H1 (cell line): ENCODE results near the gene CNPY2. TPM values are rescaled to one million over a fixed set of nuclear protein-coding genes. Genes with fewer than 3 reads are reported as not detected.

ENCODE experiments used
- CTCF ChIA-PET: fragments of 300-600 bp; sonication (Branson Sonifier 250); formaldehyde crosslinking; loops from one replicate; lab custom pipeline; 2021; ENCODE audit not compliant: partially characterized antibody; lab: Charles Lee
- POLR2A ChIA-PET: fragments of 300-600 bp; sonication (Branson Sonifier 250); formaldehyde crosslinking; loops from one replicate; lab custom pipeline; 2021; ENCODE audit warnings: inconsistent platforms; ENCODE audit not compliant: partially characterized antibody; lab: Charles Lee
- DNase-seq, 2 experiments: peaks; one replicate each; pipeline versions ENCODE4 v3.0.0 to v3.0.0-alpha.2; 2010 to 2022; ENCODE audit warnings: low spot score in 2 of 2, low read depth in 1 of 2, mixed read lengths in 1 of 2
- FAIRE-seq: peaks from 2 replicates; lab custom pipeline; 2011; peaks lifted over from hg19 to GRCh38; lab: Jason Lieb, UNC
- H2AFZ ChIP-seq: 2 replicates; pipeline ENCODE4 v1.8.1; 2012; ENCODE audit warnings: low read length, inconsistent platforms
- H2AK5ac ChIP-seq: 2 replicates; pipeline ENCODE4 v1.6.1; 2013; ENCODE audit warnings: low read depth, low read length
- H2BK120ac ChIP-seq: replicated peaks from 2 replicates; pipeline ENCODE3; 2013; ENCODE audit warnings: low read depth, low read length, inconsistent platforms
- H2BK12ac ChIP-seq: 2 replicates; pipeline ENCODE4 v1.6.1; 2013; ENCODE audit warnings: low read depth, low read length
- H2BK15ac ChIP-seq: 2 replicates; pipeline ENCODE4 v1.6.1; 2013; ENCODE audit warnings: low read length
- H2BK20ac ChIP-seq: 2 replicates; pipeline ENCODE4 v1.6.1; 2013; ENCODE audit warnings: low read length
- H2BK5ac ChIP-seq: 2 replicates; pipeline ENCODE4 v1.6.1; 2013; ENCODE audit warnings: low read depth, low read length
- H3K14ac ChIP-seq: 2 replicates; pipeline ENCODE4 v1.6.1; 2013; ENCODE audit warnings: inconsistent platforms; ENCODE audit not compliant: insufficient read length
- H3K18ac ChIP-seq: 2 replicates; pipeline ENCODE4 v1.6.1; 2013; ENCODE audit warnings: low read length; ENCODE audit errors: extremely low read depth
- H3K23ac ChIP-seq: 2 replicates; pipeline ENCODE4 v1.6.1; 2013; ENCODE audit warnings: inconsistent platforms; ENCODE audit not compliant: insufficient read length
- H3K23me2 ChIP-seq: 2 replicates; pipeline ENCODE4 v1.6.1; 2013; ENCODE audit warnings: low read depth, low read length
- H3K27ac ChIP-seq: 2 replicates; pipeline ENCODE4 v1.6.1; 2011; ENCODE audit warnings: low read depth, low read length, inconsistent platforms
- H3K27me3 ChIP-seq, 4 experiments: replicated peaks in 1 of 4; 1 replicate in 1 of 4; 2 replicates in 3 of 4; pipeline versions ENCODE4 v1.6.1 to v1.8.1; 2011 to 2013; ENCODE audit warnings: low read length in 3 of 4, mild to moderate bottlenecking in 3 of 4, inconsistent platforms in 2 of 4, mixed read lengths in 2 of 4, moderate library complexity in 1 of 4; ENCODE audit not compliant: control insufficient read depth in 3 of 4, insufficient read depth in 3 of 4; ENCODE audit errors: extremely low read depth in 1 of 4
- H3K36me3 ChIP-seq, 4 experiments: 2 replicates each; pipeline versions ENCODE4 v1.6.1 to v1.8.1; 2011 to 2013; ENCODE audit warnings: mild to moderate bottlenecking in 4 of 4, low read length in 3 of 4, moderate library complexity in 2 of 4, control low read depth in 1 of 4, inconsistent platforms in 1 of 4; ENCODE audit not compliant: insufficient read depth in 4 of 4, control insufficient read depth in 2 of 4
- H3K4ac ChIP-seq: replicated peaks from 2 replicates; pipeline ENCODE3; 2013; ENCODE audit warnings: low read length, low read depth, mixed read lengths, inconsistent platforms; ENCODE audit not compliant: insufficient read length
- H3K4me1 ChIP-seq, 4 experiments: replicated peaks in 1 of 4; 1 replicate in 1 of 4; 2 replicates in 3 of 4; pipeline versions ENCODE4 v1.6.1 to v1.8.1; 2011 to 2013; ENCODE audit warnings: low read length in 3 of 4, inconsistent platforms in 2 of 4, mixed read lengths in 1 of 4; ENCODE audit not compliant: insufficient read depth in 4 of 4, control insufficient read depth in 3 of 4
- H3K4me2 ChIP-seq, 2 experiments: 2 replicates each; pipeline versions ENCODE4 v1.6.1 to v1.8.1; 2011 to 2013; ENCODE audit warnings: low read depth in 2 of 2, low read length in 2 of 2, control low read depth in 1 of 2, inconsistent platforms in 1 of 2, mild to moderate bottlenecking in 1 of 2; ENCODE audit not compliant: insufficient read depth in 1 of 2
- H3K4me3 ChIP-seq, 4 experiments: fragments of 200-600, 300-600 bp in 1 of 4; sonication (generic), shearing (Covaris generic), sonication (Bioruptor Twin) in 1 of 4; 2 replicates each; pipeline versions ENCODE4 v1.5.1 to v1.8.1; 2011 to 2016; ENCODE audit warnings: low read length in 4 of 4, low read depth in 3 of 4, control low read depth in 2 of 4, inconsistent platforms in 2 of 4, mild to moderate bottlenecking in 2 of 4, mixed read lengths in 1 of 4, moderate library complexity in 1 of 4; ENCODE audit not compliant: insufficient read depth in 2 of 4; ENCODE audit errors: extremely low read depth in 1 of 4
- H3K56ac ChIP-seq: replicated peaks from 2 replicates; pipeline ENCODE3; 2013; ENCODE audit warnings: low read depth, mild to moderate bottlenecking, mixed read lengths, low read length, inconsistent platforms; ENCODE audit not compliant: insufficient read length
- H3K79me1 ChIP-seq: 2 replicates; pipeline ENCODE4 v1.6.1; 2013; ENCODE audit warnings: low read depth, low read length, control low read depth
- H3K79me2 ChIP-seq, 2 experiments: 2 replicates each; pipeline versions ENCODE4 v1.6.1 to v1.8.1; 2012 to 2013; ENCODE audit warnings: low read length in 2 of 2, mild to moderate bottlenecking in 2 of 2, inconsistent platforms in 1 of 2; ENCODE audit not compliant: insufficient read depth in 2 of 2, control insufficient read depth in 1 of 2
- H3K9ac ChIP-seq, 4 experiments: replicated peaks in 1 of 4; 1 replicate in 1 of 4; 2 replicates in 3 of 4; pipeline versions ENCODE4 v1.6.1 to v1.8.1; 2011 to 2013; ENCODE audit warnings: low read depth in 3 of 4, low read length in 3 of 4, control low read depth in 2 of 4, mild to moderate bottlenecking in 2 of 4, moderate library complexity in 2 of 4, inconsistent platforms in 1 of 4; ENCODE audit errors: extremely low read depth in 1 of 4
- H3K9me3 ChIP-seq, 2 experiments: 2 replicates each; pipeline versions ENCODE4 v1.6.1 to v1.8.1; 2012 to 2013; ENCODE audit warnings: mild to moderate bottlenecking in 2 of 2, moderate library complexity in 2 of 2, control low read depth in 1 of 2, inconsistent platforms in 1 of 2, low read depth in 1 of 2, low read length in 1 of 2, mixed read lengths in 1 of 2; ENCODE audit not compliant: insufficient read depth in 2 of 2
- H4K20me1 ChIP-seq, 2 experiments: replicated peaks in 1 of 2; 2 replicates each; pipeline versions ENCODE3 to v1.8.1; 2011 to 2013; ENCODE audit warnings: inconsistent platforms in 2 of 2, low read length in 2 of 2, mild to moderate bottlenecking in 1 of 2; ENCODE audit not compliant: insufficient read depth in 2 of 2, control insufficient read depth in 1 of 2
- H4K5ac ChIP-seq: 2 replicates; pipeline ENCODE4 v1.6.1; 2013; ENCODE audit warnings: low read length, low read depth, mixed read lengths, inconsistent platforms; ENCODE audit not compliant: insufficient read length
- H4K8ac ChIP-seq: 2 replicates; pipeline ENCODE4 v1.8.0; 2013; ENCODE audit warnings: mild to moderate bottlenecking, moderate library complexity, low read length, inconsistent platforms; ENCODE audit not compliant: insufficient read depth; ENCODE audit errors: extremely low read depth
- H4K91ac ChIP-seq: replicated peaks from 2 replicates; pipeline ENCODE3; 2013; ENCODE audit warnings: low read length, mixed read lengths, inconsistent platforms; ENCODE audit not compliant: insufficient read length
- BCL11A ChIP-seq, 2 experiments: IDR thresholded peaks; one replicate each; pipeline ENCODE4 v1.6.1; 2011; ENCODE audit warnings: low read depth in 2 of 2, low read length in 2 of 2, mild to moderate bottlenecking in 2 of 2
- BRCA1 ChIP-seq: IDR thresholded peaks from 2 replicates; pipeline ENCODE4 v1.6.1; 2012; ENCODE audit warnings: low read depth, low read length, improper control_type of control experiment
- CTBP2 ChIP-seq: IDR thresholded peaks from 2 replicates; pipeline ENCODE4 v1.7.0; 2011; ENCODE audit warnings: borderline replicate concordance, mild to moderate bottlenecking, moderate library complexity, mixed read lengths, low read length; ENCODE audit not compliant: insufficient read depth, insufficient read length
- GTF2F1 ChIP-seq: IDR thresholded peaks from 2 replicates; pipeline ENCODE4 v1.6.1; 2012; ENCODE audit warnings: low read depth, low read length, improper control_type of control experiment, borderline replicate concordance
- JUN ChIP-seq: IDR thresholded peaks from 2 replicates; pipeline ENCODE4 v1.6.1; 2011; ENCODE audit warnings: low read depth, mild to moderate bottlenecking, improper control_type of control experiment, low read length
- JUND ChIP-seq: IDR thresholded peaks from 2 replicates; pipeline ENCODE4 v1.6.1; 2011; ENCODE audit warnings: mild to moderate bottlenecking, improper control_type of control experiment, low read length
- PHF8 ChIP-seq: fragments of 200-600 bp; sonication (generic); conservative IDR thresholded peaks from 2 replicates; pipeline ENCODE4 v1.7.1; 2012; ENCODE audit warnings: low read depth, mild to moderate bottlenecking, inconsistent platforms, low read length, moderate library complexity
- POLR2A ChIP-seq, 2 experiments: IDR thresholded peaks; 1 replicate in 1 of 2; 2 replicates in 1 of 2; pipeline ENCODE4 v1.6.1; 2011; ENCODE audit warnings: low read depth in 2 of 2, low read length in 2 of 2, mild to moderate bottlenecking in 2 of 2; ENCODE audit errors: control extremely low read depth in 1 of 2
- POU5F1 ChIP-seq: IDR thresholded peaks from 2 replicates; pipeline ENCODE4 v1.6.1; 2011; ENCODE audit warnings: low read depth, mild to moderate bottlenecking, low read length, moderate library complexity
- SIN3A ChIP-seq, 2 experiments: IDR thresholded peaks in 1 of 2; conservative IDR thresholded peaks in 1 of 2; 2 replicates each; pipeline ENCODE4 v1.6.1; 2011 to 2012; ENCODE audit warnings: low read length in 2 of 2, improper control_type of control experiment in 1 of 2, low read depth in 1 of 2, mild to moderate bottlenecking in 1 of 2
- SIRT6 ChIP-seq: IDR thresholded peaks from one replicate; pipeline ENCODE4 v1.7.1; 2012; ENCODE audit warnings: low read length, inconsistent platforms
- SP2 ChIP-seq: IDR thresholded peaks from 2 replicates; pipeline ENCODE4 v1.6.1; 2012; ENCODE audit warnings: mild to moderate bottlenecking, low read length, inconsistent platforms
- SP4 ChIP-seq: IDR thresholded peaks from 2 replicates; pipeline ENCODE4 v1.6.1; 2012; ENCODE audit warnings: low read length, inconsistent platforms
- SUZ12 ChIP-seq: fragments of 200-600 bp; sonication (generic); IDR thresholded peaks from 2 replicates; pipeline ENCODE4 v1.6.1; 2012; ENCODE audit warnings: mild to moderate bottlenecking, inconsistent platforms, low read length, moderate library complexity, mixed read lengths
- TBP ChIP-seq: IDR thresholded peaks from 2 replicates; pipeline ENCODE4 v1.6.1; 2011; ENCODE audit warnings: low read depth, low read length, improper control_type of control experiment
- WGBS, 2 experiments: shearing (Covaris generic) in 1 of 2; methylation state at CpG; one replicate each; pipeline versions ENCODE4 v1.1.6 to v1.1.7; 2013 to 2015; ENCODE audit warnings: low lambda C conversion rate in 2 of 2, mixed read lengths in 2 of 2, inconsistent platforms in 1 of 2, low coverage in 1 of 2, missing lambda C conversion rate in 1 of 2; ENCODE audit not compliant: insufficient replicate concordance in 2 of 2, insufficient coverage in 1 of 2, insufficient read length in 1 of 2; ENCODE audit errors: extremely low coverage in 1 of 2, missing lambda C conversion rate in 1 of 2; 5-methylcytosine and 5-hydroxymethylcytosine counted together
- polyA plus RNA-seq, 7 experiments: library from polyadenylated mRNA; depleted of rRNA in 3 of 7; stranded (reverse) in 5 of 7; unstranded in 2 of 7; fragments of >200 nt in 5 of 7; fragments of 200-250 nt in 2 of 7; gene quantifications; 1 replicate in 5 of 7; 2 replicates in 1 of 7; 4 replicates in 1 of 7; pipeline versions ENCODE4 v1.2.1 to v1.2.3, GENCODE V29; 2011 to 2013; ENCODE audit warnings: missing spikeins in 2 of 7, mixed read lengths in 2 of 7
- total RNA-seq: library from RNA; stranded (reverse); fragmentation: NEBNext Ultra II Directional; extraction: Animal tissue kit (Norgen Biotek cat#: 25700); gene quantifications from 2 replicates; pipeline ENCODE4 v1.2.1, GENCODE V29; 2021

The CNPY2 gene
- total and polyA plus RNA-seq, 2 of the 8 experiments (the other 6 are each of a cell fraction or from before 2014, with no cell fraction given), result 203 to 281 TPM

DNA sequence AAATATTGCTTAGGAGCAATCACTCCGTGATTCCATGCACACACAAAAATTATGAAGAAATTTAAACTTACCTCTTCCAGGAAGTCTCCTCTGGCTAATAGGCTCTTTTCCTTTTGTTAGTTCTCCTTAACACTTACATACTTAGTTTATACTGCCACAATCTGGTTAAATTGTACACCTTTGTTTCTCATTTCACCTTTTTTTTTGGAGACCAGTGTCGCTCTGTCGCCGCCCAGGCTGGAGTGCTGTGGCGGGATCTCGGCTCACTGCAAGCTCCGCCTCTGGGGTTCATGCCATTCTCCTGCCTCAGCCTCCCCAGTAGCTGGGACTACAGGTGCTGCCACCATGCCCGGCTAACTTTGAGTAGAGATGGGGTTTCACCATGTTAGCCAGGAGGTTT is 55.4 kb downstream of the CNPY2 start:
- CTCF ChIA-PET, result interaction anchor here (1.0 to 1.3 kb wide), 6 partner anchors 11 to 134 kb away, joined by 3 to 4 read pairs (median 3); partner anchors contain the start of gene CNPY2
- no peak overlapping the region for H2BK120ac ChIP-seq
- H3K23ac ChIP-seq, result no peak overlapping the region
- H2BK12ac ChIP-seq, result no peak overlapping the region
- no peak overlapping the region for H3K14ac ChIP-seq
- no peak overlapping the region for H2AK5ac ChIP-seq
- no peak overlapping the region for H4K5ac ChIP-seq
- no peak overlapping the region for H2BK15ac ChIP-seq
- DNase-seq (no peak), FAIRE-seq (no peak)
- H4K8ac ChIP-seq, result no peak overlapping the region
- H3K4me1 ChIP-seq, result peaks cover 8 to 17% (median 13%) of the 10 kb centered on the region in 4 experiments
- H3K9ac ChIP-seq, result no peak overlapping the region
- peaks cover 11% of the 10 kb centered on the region; the same call in 1 of the 2 replicates for H3K23me2 ChIP-seq
- H3K9me3 ChIP-seq, result no peaks in the 10 kb centered on the region
- no peaks in the 10 kb centered on the region for H3K27me3 ChIP-seq
- no peak overlapping the region for H3K27ac ChIP-seq
- no peak overlapping the region for H3K4me2 ChIP-seq
- peaks cover 7% of the 10 kb centered on the region for H3K79me1 ChIP-seq
- no peak overlapping the region for H2BK5ac ChIP-seq
- no peak overlapping the region for H2BK20ac ChIP-seq
- H3K18ac ChIP-seq, result no peak overlapping the region
- H3K56ac ChIP-seq, result no peak overlapping the region
- peaks cover 0 to 12% (median 4%) of the 10 kb centered on the region in 4 experiments; a peak in 6 of 8 replicates for H3K36me3 ChIP-seq
- peaks cover 0 to 8% of the 10 kb centered on the region in 2 experiments; a peak in 1 of 4 replicates for H3K79me2 ChIP-seq
- H4K91ac ChIP-seq, result no peak overlapping the region
- H3K4me3 ChIP-seq, result no peak overlapping the region
- peaks cover 4 to 6% of the 10 kb centered on the region in 2 experiments for H4K20me1 ChIP-seq
- WGBS, 2 experiments, result 84% methylated on average over 8 of the region's 8 CpGs; no CpG with 5 or more reads in 1 of the 2 experiments
- POLR2A ChIA-PET, result interaction anchor here (1.3 kb wide), 1 partner anchor 39 kb away, joined by 3 read pairs; the partner anchor contains the start of gene RNF41
- H2AFZ ChIP-seq, result no peak overlapping the region
- no peak overlapping the region for H3K4ac ChIP-seq
- TF ChIP-seq BCL11A (IDR thresholded peaks at IDR 0.05; ENCODE audit: low read depth in 2 of 2, low read length in 2 of 2), result no peak
- no peak for TF ChIP-seq BRCA1
- no peak for TF ChIP-seq JUN
- no peak for TF ChIP-seq SUZ12
- TF ChIP-seq TBP, result no peak
- no peak for TF ChIP-seq PHF8
- no peak for TF ChIP-seq SP4
- no peak for TF ChIP-seq GTF2F1
- no peak for TF ChIP-seq SP2
- TF ChIP-seq JUND, result no peak
- TF ChIP-seq SIRT6, result no peak
- TF ChIP-seq SIN3A (conservative IDR thresholded peaks at IDR 0.05 in 1 of 2, IDR thresholded peaks at IDR 0.05 in 1 of 2; ENCODE audit: low read depth in 1 of 2, low read length in 2 of 2), result no peak
- no peak for TF ChIP-seq CTBP2
- no peak for TF ChIP-seq POLR2A (IDR thresholded peaks at IDR 0.05; ENCODE audit: control extremely low read depth in 1 of 2, low read depth in 2 of 2, low read length in 2 of 2)
- no peak for TF ChIP-seq POU5F1
